Measurements from ENCODE around the gene GPRIN3.

DNA sequence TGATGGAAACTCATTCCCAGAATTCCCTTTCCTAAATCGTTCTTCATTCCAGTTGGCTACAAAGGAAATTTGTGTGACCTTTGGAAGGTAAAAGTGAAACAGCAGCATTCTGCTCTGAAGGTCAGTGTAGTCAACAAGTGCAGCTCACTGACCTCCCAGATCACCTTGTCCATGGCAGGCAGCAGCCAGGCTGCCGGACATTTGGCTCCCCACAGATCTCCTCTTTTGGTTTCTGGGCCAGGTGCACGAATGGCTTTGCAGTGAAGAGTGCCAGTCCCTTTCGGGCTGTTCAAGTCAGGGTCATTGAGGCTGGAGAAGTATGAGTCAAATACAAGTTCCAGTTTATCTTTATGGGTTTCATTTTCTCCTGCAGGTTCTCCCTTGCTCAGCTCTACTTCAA is 14.3 kb downstream of the GPRIN3 start:
- TF ChIP-seq, protein P1, sequence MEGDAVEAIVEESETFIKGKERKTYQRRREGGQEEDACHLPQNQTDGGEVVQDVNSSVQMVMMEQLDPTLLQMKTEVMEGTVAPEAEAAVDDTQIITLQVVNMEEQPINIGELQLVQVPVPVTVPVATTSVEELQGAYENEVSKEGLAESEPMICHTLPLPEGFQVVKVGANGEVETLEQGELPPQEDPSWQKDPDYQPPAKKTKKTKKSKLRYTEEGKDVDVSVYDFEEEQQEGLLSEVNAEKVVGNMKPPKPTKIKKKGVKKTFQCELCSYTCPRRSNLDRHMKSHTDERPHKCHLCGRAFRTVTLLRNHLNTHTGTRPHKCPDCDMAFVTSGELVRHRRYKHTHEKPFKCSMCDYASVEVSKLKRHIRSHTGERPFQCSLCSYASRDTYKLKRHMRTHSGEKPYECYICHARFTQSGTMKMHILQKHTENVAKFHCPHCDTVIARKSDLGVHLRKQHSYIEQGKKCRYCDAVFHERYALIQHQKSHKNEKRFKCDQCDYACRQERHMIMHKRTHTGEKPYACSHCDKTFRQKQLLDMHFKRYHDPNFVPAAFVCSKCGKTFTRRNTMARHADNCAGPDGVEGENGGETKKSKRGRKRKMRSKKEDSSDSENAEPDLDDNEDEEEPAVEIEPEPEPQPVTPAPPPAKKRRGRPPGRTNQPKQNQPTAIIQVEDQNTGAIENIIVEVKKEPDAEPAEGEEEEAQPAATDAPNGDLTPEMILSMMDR (IDR thresholded peaks at IDR 0.05): no peak
- TF ChIP-seq POLR2A (IDR thresholded peaks at IDR 0.05) (no peak), EP300 (IDR thresholded peaks at IDR 0.05) (no peak)
